ENCODE measurements around the gene CPSF3.

The CPSF3 gene

DNA sequence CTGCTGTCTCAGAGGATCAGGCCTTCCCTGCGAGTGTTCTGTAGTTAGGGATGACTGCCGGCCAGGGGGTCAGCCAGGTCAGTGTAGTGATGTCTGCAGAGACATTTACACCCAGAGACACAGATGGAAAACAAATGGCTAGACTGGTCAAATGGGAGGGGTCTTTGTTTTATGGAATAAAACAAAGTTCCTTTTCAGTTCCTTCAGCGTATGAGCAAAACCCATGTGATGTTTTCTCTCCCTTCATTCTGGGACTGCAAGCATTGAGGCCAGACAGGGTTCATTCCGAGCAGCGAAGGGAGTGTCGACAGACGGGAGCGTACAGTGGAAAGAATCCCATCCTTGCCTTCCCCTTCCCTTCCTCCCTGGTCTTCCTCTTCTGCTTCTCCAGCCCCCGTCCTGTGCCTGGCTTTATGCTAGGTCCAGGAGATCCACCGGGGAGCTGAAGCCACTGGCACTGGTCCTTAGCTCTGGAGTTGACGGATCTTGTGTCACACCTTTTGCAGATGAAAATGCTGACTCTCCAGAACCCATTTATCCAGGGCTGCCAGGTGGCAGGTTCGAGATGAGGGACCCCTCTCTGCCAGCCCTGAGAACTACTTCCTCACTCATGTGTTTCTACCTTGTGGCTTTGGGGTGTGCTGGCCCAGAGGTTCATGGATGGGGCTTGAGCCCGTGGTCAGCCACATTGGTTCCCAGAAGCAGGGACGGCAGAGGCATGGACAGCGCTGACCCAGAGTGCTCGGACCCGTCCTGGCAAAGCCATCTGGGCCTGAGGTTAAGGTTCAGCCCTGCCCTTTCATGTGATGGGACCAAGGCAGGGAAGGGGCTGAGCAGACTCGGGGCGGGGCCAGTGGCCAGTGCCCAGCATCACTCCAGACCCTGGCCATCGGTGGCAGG is 24.3 kb upstream of the CPSF3 start:
- H3K4me1 ChIP-seq (ENCODE audit: control insufficient read depth, insufficient read depth, low read length), result no peaks in the 10 kb centered on the region
- no peaks in the 10 kb centered on the region for H3K9me3 ChIP-seq (ENCODE audit: control insufficient read depth, insufficient read depth, low read depth, low read length)
- H3K27ac ChIP-seq (ENCODE audit: low read depth, low read length), result no peak overlapping the region
- no peak overlapping the region for H3K9ac ChIP-seq (ENCODE audit: low read length)
- no peaks in the 10 kb centered on the region for H3K27me3 ChIP-seq (ENCODE audit: control insufficient read depth, insufficient read depth, low read length)
- H3K4me3 ChIP-seq (ENCODE audit: low read depth, low read length), result no peak overlapping the region
- peaks cover 9% of the 10 kb centered on the region for H3K36me3 ChIP-seq (ENCODE audit: control insufficient read depth, insufficient read depth, low read length)

DNA sequence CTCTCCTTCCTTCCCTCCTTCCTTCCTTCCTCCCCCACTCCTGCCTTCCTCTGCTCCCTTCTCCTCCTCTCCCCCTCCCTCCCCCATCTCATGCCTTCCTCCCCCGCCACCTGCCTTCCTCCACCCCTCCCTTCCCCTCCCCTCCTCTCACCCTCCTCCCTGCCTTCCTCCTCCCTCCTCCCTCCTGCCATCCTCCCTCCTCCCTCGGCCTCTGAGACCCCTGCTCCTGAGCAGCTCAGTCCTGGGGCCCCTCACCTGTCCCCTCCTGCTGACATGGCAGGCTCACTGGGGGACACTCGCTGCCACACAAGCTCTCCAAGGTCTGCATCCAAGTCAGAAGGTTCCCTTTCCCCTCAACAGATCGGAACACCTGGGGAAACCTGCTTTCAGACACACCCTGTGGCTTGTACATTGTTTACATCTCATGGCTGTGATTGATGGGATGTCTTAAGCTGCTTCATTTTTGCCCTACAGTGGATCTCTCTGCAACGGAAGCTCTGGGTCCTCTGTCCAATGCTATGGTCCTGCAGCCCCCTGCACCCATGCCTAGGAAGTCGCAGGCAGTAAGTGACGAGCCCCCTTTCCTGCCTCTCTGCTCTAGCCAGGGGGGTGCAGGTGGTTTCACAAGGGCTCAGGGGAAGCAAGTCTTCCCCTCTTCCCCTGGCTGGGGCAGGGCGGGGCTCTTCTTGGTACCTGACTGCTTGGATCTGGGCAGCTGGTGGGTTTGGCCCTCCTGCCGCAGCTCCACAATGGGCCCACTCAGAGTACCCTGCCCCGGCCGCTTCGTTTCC is 23.0 kb upstream of the CPSF3 start:
- no peaks in the 10 kb centered on the region for H3K4me1 ChIP-seq (ENCODE audit: control insufficient read depth, insufficient read depth, low read length)
- no peak overlapping the region for H3K27ac ChIP-seq (ENCODE audit: low read depth, low read length)
- H3K4me3 ChIP-seq (ENCODE audit: low read depth, low read length), result no peak overlapping the region
- H3K9me3 ChIP-seq (ENCODE audit: control insufficient read depth, insufficient read depth, low read depth, low read length), result no peaks in the 10 kb centered on the region
- H3K27me3 ChIP-seq (ENCODE audit: control insufficient read depth, insufficient read depth, low read length), result no peaks in the 10 kb centered on the region
- peaks cover 3% of the 10 kb centered on the region; the same call in 1 of the 2 replicates for H3K36me3 ChIP-seq (ENCODE audit: control insufficient read depth, insufficient read depth, low read length)
- H3K9ac ChIP-seq (ENCODE audit: low read length), result no peak overlapping the region

DNA sequence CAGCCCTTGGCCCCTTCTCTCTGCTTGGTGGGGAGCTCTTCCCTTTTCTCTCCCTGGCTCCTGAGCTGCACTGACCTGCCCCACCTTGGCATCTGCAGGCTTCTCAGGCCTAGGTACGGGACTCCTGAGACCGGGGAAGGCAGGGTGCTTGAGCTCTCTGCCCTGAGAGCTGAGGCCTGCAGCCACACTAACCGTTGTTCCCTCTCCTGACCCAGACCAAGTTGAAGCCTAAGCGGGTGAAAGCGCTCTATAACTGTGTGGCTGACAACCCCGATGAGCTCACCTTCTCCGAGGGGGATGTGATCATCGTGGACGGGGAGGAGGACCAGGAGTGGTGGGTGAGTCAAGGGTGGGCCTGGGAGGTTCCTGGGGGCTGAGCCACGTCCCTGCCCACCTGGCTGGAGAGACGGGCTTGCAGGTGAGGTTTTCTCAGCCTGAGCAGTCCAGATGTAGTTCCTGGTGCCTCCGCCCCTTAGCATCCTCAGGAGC is 22.4 kb upstream of the CPSF3 start:
- H3K9me3 ChIP-seq (ENCODE audit: control insufficient read depth, insufficient read depth, low read depth, low read length), result no peaks in the 10 kb centered on the region
- H3K4me1 ChIP-seq (ENCODE audit: control insufficient read depth, insufficient read depth, low read length), result no peaks in the 10 kb centered on the region
- no peak overlapping the region for H3K9ac ChIP-seq (ENCODE audit: low read length)
- H3K36me3 ChIP-seq (ENCODE audit: control insufficient read depth, insufficient read depth, low read length), result peaks cover 3% of the 10 kb centered on the region; the same call in 1 of the 2 replicates
- no peak overlapping the region for H3K4me3 ChIP-seq (ENCODE audit: low read depth, low read length)
- no peak overlapping the region for H3K27ac ChIP-seq (ENCODE audit: low read depth, low read length)
- no peaks in the 10 kb centered on the region for H3K27me3 ChIP-seq (ENCODE audit: control insufficient read depth, insufficient read depth, low read length)

DNA sequence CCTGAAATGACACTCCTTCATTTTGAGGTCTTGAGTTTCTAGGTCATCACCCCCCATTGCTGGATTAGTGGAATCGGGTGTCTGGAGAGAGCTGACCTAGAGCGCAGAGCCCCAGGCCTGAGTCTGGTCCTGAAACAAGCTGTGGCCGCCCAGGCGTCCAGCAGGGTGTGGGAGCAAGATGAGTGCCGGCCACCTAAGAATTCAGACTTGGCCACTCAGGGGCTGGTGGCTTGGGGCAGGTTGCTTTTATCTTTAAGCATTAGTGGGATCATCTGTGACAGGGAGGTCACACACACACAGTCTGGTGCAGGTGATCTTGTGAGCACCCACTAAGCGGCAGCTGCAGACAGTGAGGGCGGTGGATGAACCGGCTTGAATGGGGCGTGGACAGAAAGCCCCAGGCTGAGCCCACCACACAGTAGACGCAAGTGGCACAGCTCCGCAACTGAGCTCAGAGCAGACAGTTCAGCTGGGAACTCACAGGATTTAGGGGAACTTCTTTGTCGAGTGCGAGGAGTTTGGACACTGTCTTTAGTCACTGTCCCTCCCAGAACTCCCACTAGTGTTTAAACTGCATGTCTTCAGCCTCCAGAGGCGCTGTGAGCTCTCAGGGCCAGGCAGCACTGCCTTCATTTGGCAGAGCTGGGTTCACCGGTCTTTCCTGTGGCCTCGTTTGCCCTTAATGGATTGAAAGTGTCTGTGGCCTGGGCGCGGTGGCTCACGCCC is 21.6 kb upstream of the CPSF3 start:
- peaks cover 4% of the 10 kb centered on the region for H3K36me3 ChIP-seq (ENCODE audit: control insufficient read depth, insufficient read depth, low read length)
- no peak overlapping the region for H3K27ac ChIP-seq (ENCODE audit: low read depth, low read length)
- H3K9me3 ChIP-seq (ENCODE audit: control insufficient read depth, insufficient read depth, low read depth, low read length), result no peaks in the 10 kb centered on the region
- H3K9ac ChIP-seq (ENCODE audit: low read length), result no peak overlapping the region
- H3K4me1 ChIP-seq (ENCODE audit: control insufficient read depth, insufficient read depth, low read length), result no peaks in the 10 kb centered on the region
- H3K4me3 ChIP-seq (ENCODE audit: low read depth, low read length), result no peak overlapping the region
- no peaks in the 10 kb centered on the region for H3K27me3 ChIP-seq (ENCODE audit: control insufficient read depth, insufficient read depth, low read length)

DNA sequence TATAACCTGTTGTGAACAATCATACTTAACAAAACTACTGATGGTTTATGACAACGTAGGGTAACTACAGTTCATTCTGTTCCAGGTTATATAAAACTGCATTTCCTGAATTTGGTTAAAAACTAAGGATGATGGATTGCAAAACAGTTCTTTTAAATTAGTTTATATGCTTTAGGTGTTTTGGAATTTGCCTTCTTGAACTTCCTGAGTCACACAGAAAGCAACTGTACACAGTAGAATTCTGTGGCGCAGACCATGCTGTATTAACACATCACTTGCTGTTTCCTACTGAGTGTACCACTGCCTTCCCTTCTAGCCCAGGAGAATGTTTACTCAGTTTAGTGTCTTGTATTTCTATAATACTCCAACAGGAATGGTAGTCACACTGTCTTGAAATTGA is 19.5 kb upstream of the CPSF3 start:
- peaks cover 11% of the 10 kb centered on the region for H3K36me3 ChIP-seq (ENCODE audit: control insufficient read depth, insufficient read depth, low read length)

DNA sequence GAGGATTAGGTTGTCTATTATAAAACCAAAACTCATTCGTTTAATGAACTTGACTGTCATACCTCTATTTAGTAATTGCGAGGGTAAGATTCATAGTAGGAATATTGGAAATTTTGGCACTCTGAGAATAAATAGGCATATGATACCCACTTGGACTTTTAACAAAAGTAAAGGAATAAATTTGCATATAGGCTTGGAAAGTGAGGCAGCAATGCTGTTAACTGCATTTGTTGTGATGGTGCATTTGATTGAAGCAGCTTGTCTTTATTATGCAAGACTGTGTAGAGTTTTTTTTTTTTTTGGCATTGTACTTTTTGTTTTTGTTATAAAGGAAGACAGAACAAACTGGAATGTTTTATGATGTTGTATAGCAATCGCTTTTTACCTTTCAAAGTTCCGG is 19.0 kb upstream of the CPSF3 start:
- Histone ChIP-seq H3K27ac (ENCODE audit: low read depth, low read length) (no peak overlapping the region), H3K36me3 (ENCODE audit: control insufficient read depth, insufficient read depth, low read length) (peaks cover 11% of the 10 kb centered on the region), H3K4me1 (ENCODE audit: control insufficient read depth, insufficient read depth, low read length) (no peaks in the 10 kb centered on the region), H3K9ac (ENCODE audit: low read length) (no peak overlapping the region), H3K9me3 (ENCODE audit: control insufficient read depth, insufficient read depth, low read depth, low read length) (no peaks in the 10 kb centered on the region), H3K4me3 (ENCODE audit: low read depth, low read length) (no peak overlapping the region), H3K27me3 (ENCODE audit: control insufficient read depth, insufficient read depth, low read length) (no peaks in the 10 kb centered on the region)

More for the DNA sequence above, 19.5 kb upstream of the CPSF3 start:
- no peaks in the 10 kb centered on the region for H3K4me1 ChIP-seq (ENCODE audit: control insufficient read depth, insufficient read depth, low read length)
- H3K9me3 ChIP-seq (ENCODE audit: control insufficient read depth, insufficient read depth, low read depth, low read length), result no peaks in the 10 kb centered on the region
- no peak overlapping the region for H3K9ac ChIP-seq (ENCODE audit: low read length)
- no peak overlapping the region for H3K4me3 ChIP-seq (ENCODE audit: low read depth, low read length)
- no peaks in the 10 kb centered on the region for H3K27me3 ChIP-seq (ENCODE audit: control insufficient read depth, insufficient read depth, low read length)
- no peak overlapping the region for H3K27ac ChIP-seq (ENCODE audit: low read depth, low read length)

DNA sequence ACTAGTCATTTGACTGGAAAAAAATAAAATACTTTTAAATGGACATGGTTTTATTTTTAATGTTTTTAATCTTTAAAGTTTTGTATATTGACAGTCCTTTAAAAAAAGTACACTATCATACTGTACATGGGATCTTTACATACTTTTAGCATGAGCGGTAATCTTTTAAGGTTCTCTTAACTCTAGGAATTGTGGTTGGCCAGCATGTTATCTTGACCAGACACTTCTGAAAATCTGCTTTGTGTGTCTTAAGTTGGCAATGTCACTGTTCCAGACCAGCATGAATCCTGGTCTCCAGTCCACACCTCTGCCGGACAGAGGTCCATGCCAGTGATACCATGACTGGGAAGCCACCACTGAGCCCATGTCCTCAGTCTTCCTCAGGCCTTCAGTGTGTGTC is 17.8 kb upstream of the CPSF3 start:
- peaks cover 13% of the 10 kb centered on the region for H3K36me3 ChIP-seq (ENCODE audit: control insufficient read depth, insufficient read depth, low read length)
- no peaks in the 10 kb centered on the region for H3K27me3 ChIP-seq (ENCODE audit: control insufficient read depth, insufficient read depth, low read length)
- H3K9me3 ChIP-seq (ENCODE audit: control insufficient read depth, insufficient read depth, low read depth, low read length), result no peaks in the 10 kb centered on the region
- H3K4me3 ChIP-seq (ENCODE audit: low read depth, low read length), result no peak overlapping the region
- H3K9ac ChIP-seq (ENCODE audit: low read length), result no peak overlapping the region
- no peak overlapping the region for H3K27ac ChIP-seq (ENCODE audit: low read depth, low read length)
- H3K4me1 ChIP-seq (ENCODE audit: control insufficient read depth, insufficient read depth, low read length), result no peaks in the 10 kb centered on the region

DNA sequence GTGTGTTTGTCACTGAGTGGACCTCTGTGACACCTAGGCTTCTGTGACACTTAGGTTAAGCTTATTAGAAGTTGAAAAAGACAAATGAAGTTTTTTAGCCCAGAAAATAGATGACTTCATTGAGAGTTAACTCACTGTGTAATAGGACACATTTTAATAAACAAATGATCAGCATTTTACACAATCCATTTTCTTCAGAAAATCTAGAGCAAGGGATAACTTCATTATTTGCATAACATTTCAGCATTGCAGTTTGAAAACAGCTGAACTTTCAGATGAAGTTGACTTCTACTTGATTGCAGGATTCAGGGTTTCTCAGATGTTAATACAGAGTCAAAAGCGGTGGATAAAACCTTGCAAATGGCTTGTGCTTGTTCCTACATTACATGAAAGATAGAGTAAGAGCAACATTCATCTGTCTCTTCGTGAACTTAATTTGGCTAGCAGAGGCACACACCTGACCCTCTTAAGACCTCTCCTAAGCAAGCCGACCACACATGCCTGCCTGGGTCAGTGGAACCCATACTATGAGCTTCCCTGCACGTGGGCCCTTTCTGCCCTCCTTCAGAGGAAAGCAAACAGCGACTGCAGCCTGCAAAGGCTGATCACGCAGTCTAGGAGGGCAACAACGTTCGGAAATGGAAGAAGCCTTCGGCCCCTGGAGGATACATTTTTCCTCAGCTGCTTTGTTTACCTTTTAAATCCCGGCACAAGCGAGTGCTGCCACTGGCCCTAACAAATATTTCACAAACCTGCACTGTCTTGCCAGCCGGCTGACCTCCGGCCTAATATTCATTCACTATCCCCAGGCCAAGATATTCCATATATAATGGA is 16.7 kb upstream of the CPSF3 start:
- Histone ChIP-seq H3K4me1 (ENCODE audit: control insufficient read depth, insufficient read depth, low read length) (no peaks in the 10 kb centered on the region), H3K4me3 (ENCODE audit: low read depth, low read length) (no peak overlapping the region), H3K27me3 (ENCODE audit: control insufficient read depth, insufficient read depth, low read length) (no peaks in the 10 kb centered on the region), H3K36me3 (ENCODE audit: control insufficient read depth, insufficient read depth, low read length) (peaks cover 13% of the 10 kb centered on the region), H3K9me3 (ENCODE audit: control insufficient read depth, insufficient read depth, low read depth, low read length) (no peaks in the 10 kb centered on the region), H3K9ac (ENCODE audit: low read length) (no peak overlapping the region), H3K27ac (ENCODE audit: low read depth, low read length) (no peak overlapping the region)

DNA sequence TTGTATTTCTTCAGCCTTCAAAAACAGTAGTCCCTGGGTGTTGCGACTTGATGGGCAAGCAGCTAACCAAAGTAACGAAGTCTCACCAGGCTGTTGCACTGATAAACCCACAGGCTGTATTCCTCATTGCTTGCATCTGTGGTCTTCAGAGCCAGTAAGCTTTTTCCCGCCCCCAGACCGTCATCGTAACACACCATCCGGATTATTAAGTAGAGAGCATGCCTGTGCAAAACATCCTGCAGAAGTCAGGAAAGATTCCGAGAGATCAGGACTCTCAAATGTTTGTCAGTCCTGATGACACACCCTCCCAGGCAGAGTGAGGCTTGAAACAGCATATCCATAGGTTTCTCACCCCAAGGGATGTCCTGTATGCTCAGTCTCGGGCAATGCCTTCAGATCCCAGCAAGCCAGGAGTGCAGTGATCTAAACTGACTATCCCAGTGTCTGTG is 16.1 kb upstream of the CPSF3 start:
- no peak overlapping the region for H3K9ac ChIP-seq (ENCODE audit: low read length)

DNA sequence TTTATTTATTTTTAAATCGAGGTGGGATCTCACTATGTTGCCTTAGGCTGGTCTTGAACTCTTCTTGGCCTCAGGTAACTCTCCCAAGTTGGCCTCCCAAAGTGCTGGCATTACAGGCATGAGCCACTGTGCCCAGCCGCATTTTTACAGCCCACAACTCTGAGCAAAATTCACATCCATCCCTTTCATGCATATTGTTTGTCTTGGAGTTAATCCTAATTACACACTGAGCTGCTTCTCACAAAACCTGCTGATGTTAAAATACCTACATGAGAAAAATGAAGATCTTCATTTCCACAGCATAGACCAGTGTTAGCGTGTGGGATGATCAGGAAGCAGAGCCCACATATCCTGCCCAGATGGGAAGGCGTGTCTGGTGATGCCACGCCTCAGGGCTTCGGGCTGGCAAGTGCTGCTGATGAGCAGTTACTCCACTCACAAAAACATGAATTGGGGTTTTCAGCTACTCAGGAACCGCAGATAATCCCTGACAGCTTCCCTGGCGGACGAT is 14.8 kb upstream of the CPSF3 start:
- Histone ChIP-seq H3K4me1 (ENCODE audit: control insufficient read depth, insufficient read depth, low read length) (no peaks in the 10 kb centered on the region), H3K4me3 (ENCODE audit: low read depth, low read length) (no peak overlapping the region), H3K27me3 (ENCODE audit: control insufficient read depth, insufficient read depth, low read length) (no peaks in the 10 kb centered on the region), H3K9me3 (ENCODE audit: control insufficient read depth, insufficient read depth, low read depth, low read length) (no peaks in the 10 kb centered on the region), H3K9ac (ENCODE audit: low read length) (no peak overlapping the region), H3K36me3 (ENCODE audit: control insufficient read depth, insufficient read depth, low read length) (peaks cover 10% of the 10 kb centered on the region), H3K27ac (ENCODE audit: low read depth, low read length) (no peak overlapping the region)

More for the DNA sequence above, 16.1 kb upstream of the CPSF3 start:
- Histone ChIP-seq H3K27me3 (ENCODE audit: control insufficient read depth, insufficient read depth, low read length) (no peaks in the 10 kb centered on the region), H3K36me3 (ENCODE audit: control insufficient read depth, insufficient read depth, low read length) (peaks cover 13% of the 10 kb centered on the region), H3K4me3 (ENCODE audit: low read depth, low read length) (no peak overlapping the region), H3K9me3 (ENCODE audit: control insufficient read depth, insufficient read depth, low read depth, low read length) (no peaks in the 10 kb centered on the region), H3K4me1 (ENCODE audit: control insufficient read depth, insufficient read depth, low read length) (no peaks in the 10 kb centered on the region), H3K27ac (ENCODE audit: low read depth, low read length) (no peak overlapping the region)
